HEK293T (cell line): ENCODE data around the gene IFT20.

Experiments
- ARNT ChIP-seq: fragments of 450-650 bp; IDR thresholded peaks from 2 replicates; pipeline ENCODE4 v1.6.1; 2017; ENCODE audit warnings: mild to moderate bottlenecking
- CTBP1 ChIP-seq: fragments of 450-650 bp; IDR thresholded peaks from 2 replicates; pipeline ENCODE4 v1.6.1; 2016; ENCODE audit warnings: borderline replicate concordance
- FOXA1 ChIP-seq: fragments of 450-650 bp; IDR thresholded peaks from 2 replicates; pipeline ENCODE4 v1.6.1; 2016; ENCODE audit warnings: mild to moderate bottlenecking
- FOXM1 ChIP-seq: fragments of 450-650 bp; IDR thresholded peaks from 2 replicates; pipeline ENCODE4 v1.6.1; 2017; ENCODE audit warnings: mild to moderate bottlenecking, borderline replicate concordance
- HDGF ChIP-seq: fragments of 450-650 bp; IDR thresholded peaks from 2 replicates; pipeline ENCODE4 v1.6.1; 2017; ENCODE audit warnings: antibody characterized with exemption, borderline replicate concordance
- L3MBTL2 ChIP-seq: fragments of 450-650 bp; conservative IDR thresholded peaks from 2 replicates; pipeline ENCODE4 v1.6.1; 2016; ENCODE audit warnings: mild to moderate bottlenecking
- NFRKB ChIP-seq: fragments of 450-650 bp; IDR thresholded peaks from 2 replicates; pipeline ENCODE4 v1.6.1; 2016; ENCODE audit warnings: mild to moderate bottlenecking, moderate library complexity
- SP1 ChIP-seq: fragments of 450-650 bp; IDR thresholded peaks from 2 replicates; pipeline ENCODE4 v1.6.1; 2017
- SUZ12 ChIP-seq: fragments of 450-650 bp; IDR thresholded peaks from 2 replicates; pipeline ENCODE4 v1.6.1; 2016; ENCODE audit warnings: mild to moderate bottlenecking
- TARDBP ChIP-seq: fragments of 450-650 bp; IDR thresholded peaks from 2 replicates; pipeline ENCODE4 v1.6.1; 2016

DNA sequence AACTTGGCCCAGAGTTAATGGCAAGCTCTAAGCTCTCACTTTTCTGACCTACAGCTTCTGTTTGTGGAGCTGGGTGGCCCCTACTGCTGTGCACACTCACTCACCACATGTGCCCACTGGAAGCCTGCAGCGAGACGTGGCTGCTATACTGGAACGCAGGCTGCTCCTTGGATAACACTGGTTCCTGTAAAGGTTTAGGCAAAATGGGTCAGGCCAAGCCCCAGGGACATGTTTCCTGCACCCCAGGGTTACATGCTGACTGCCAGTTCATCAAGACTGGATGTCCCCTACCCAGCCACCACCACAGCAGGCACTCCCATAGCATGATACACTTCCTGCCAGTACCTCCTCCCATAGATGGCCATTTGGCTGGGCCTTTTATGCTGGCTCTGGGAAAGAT is 13.7 kb upstream of the IFT20 start:
- no peak for TF ChIP-seq L3MBTL2
- no peak for TF ChIP-seq SUZ12
- TF ChIP-seq CTBP1: no peak
- TF ChIP-seq FOXA1: no peak
- no peak for TF ChIP-seq FOXM1
- no peak for TF ChIP-seq HDGF
- TF ChIP-seq ARNT: no peak
- TF ChIP-seq SP1: no peak
- no peak for TF ChIP-seq NFRKB
- TF ChIP-seq TARDBP: no peak
